Measurements from ENCODE around the gene FXYD6. TPM values are rescaled to one million over a fixed set of nuclear protein-coding genes. Genes with fewer than 3 reads are reported as not detected.

The FXYD6 gene
- total RNA-seq, 2 experiments from 2014 or later: not detected

GRCh38 chr11:117826832-117827231 lies 49.6 kb downstream of the FXYD6 start:
- H3K79me2 ChIP-seq (ENCODE audit: insufficient read depth, low read depth, low read length): no peaks in the 10 kb centered on the region
- ChIA-PET POLR2A (no interaction called here), CTCF (ENCODE audit: unreplicated experiment) (no interaction called here)
- no peaks in the 10 kb centered on the region for H3K4me1 ChIP-seq (ENCODE audit: insufficient read depth, low read length, poor library complexity, severe bottlenecking)
- H3K27ac ChIP-seq (ENCODE audit: low read depth, low read length, poor library complexity, severe bottlenecking): no peak overlapping the region
- H3K4me3 ChIP-seq (ENCODE audit: low read depth, low read length, poor library complexity, severe bottlenecking): no peak overlapping the region
- no peak for DNase-seq (ENCODE audit: low spot score)
- no peaks in the 10 kb centered on the region for H3K9me3 ChIP-seq (ENCODE audit: low read length)
- H3K36me3 ChIP-seq (ENCODE audit: insufficient read depth, low read length): no peaks in the 10 kb centered on the region
- no peaks in the 10 kb centered on the region for H4K20me1 ChIP-seq (ENCODE audit: insufficient read depth, low read length)
- TF ChIP-seq CTCF (conservative IDR thresholded peaks at IDR 0.05; ENCODE audit: low read length): no peak
- TF ChIP-seq EZH2phosphoT487 (IDR thresholded peaks at IDR 0.05; ENCODE audit: borderline replicate concordance, low read depth, low read length): no peak
- intact Hi-C loops (cut with micrococcal nuclease; ENCODE audit: unreplicated experiment): no loop called here
- no TSS peak for BruUV-seq (replicated peaks)
- no peak overlapping the region for H3K4me2 ChIP-seq (ENCODE audit: low read length)
- no peak overlapping the region for H2AFZ ChIP-seq (ENCODE audit: low read length)
- no peaks in the 10 kb centered on the region for H3K9me2 ChIP-seq (ENCODE audit: insufficient read depth, low read length)

GRCh38 chr11:117826190-117826570 lies 50.3 kb downstream of the FXYD6 start:
- DNase-seq (ENCODE audit: low spot score): no peak
- Histone ChIP-seq H3K9me3 (ENCODE audit: low read length) (no peaks in the 10 kb centered on the region), H3K4me1 (ENCODE audit: insufficient read depth, low read length, poor library complexity, severe bottlenecking) (no peaks in the 10 kb centered on the region), H2AFZ (ENCODE audit: low read length) (no peak overlapping the region), H4K20me1 (ENCODE audit: insufficient read depth, low read length) (no peaks in the 10 kb centered on the region), H3K79me2 (ENCODE audit: insufficient read depth, low read depth, low read length) (no peaks in the 10 kb centered on the region), H3K27ac (ENCODE audit: low read depth, low read length, poor library complexity, severe bottlenecking) (no peak overlapping the region), H3K4me3 (ENCODE audit: low read depth, low read length, poor library complexity, severe bottlenecking) (no peak overlapping the region), H3K9me2 (ENCODE audit: insufficient read depth, low read length) (no peaks in the 10 kb centered on the region), H3K4me2 (ENCODE audit: low read length) (no peak overlapping the region), H3K36me3 (ENCODE audit: insufficient read depth, low read length) (no peaks in the 10 kb centered on the region)
- TF ChIP-seq CTCF (conservative IDR thresholded peaks at IDR 0.05; ENCODE audit: low read length): no peak
- no peak for TF ChIP-seq EZH2phosphoT487 (IDR thresholded peaks at IDR 0.05; ENCODE audit: borderline replicate concordance, low read depth, low read length)
- ChIA-PET CTCF (ENCODE audit: unreplicated experiment) (no interaction called here), POLR2A (no interaction called here)
- no TSS peak for BruUV-seq (replicated peaks)
- intact Hi-C loops (cut with micrococcal nuclease; ENCODE audit: unreplicated experiment): no loop called here

- intact Hi-C loops (cut with micrococcal nuclease; ENCODE audit: unreplicated experiment): no loop called here
- no peak overlapping the region for H2AFZ ChIP-seq (ENCODE audit: low read length)
- H3K27ac ChIP-seq (ENCODE audit: low read depth, low read length, poor library complexity, severe bottlenecking): no peak overlapping the region
- no TSS peak for BruUV-seq (replicated peaks)
- H3K79me2 ChIP-seq (ENCODE audit: insufficient read depth, low read depth, low read length): no peaks in the 10 kb centered on the region
- TF ChIP-seq CTCF (conservative IDR thresholded peaks at IDR 0.05; ENCODE audit: low read length) (no peak), EZH2phosphoT487 (IDR thresholded peaks at IDR 0.05; ENCODE audit: borderline replicate concordance, low read depth, low read length) (no peak)
- H3K4me1 ChIP-seq (ENCODE audit: insufficient read depth, low read length, poor library complexity, severe bottlenecking): no peaks in the 10 kb centered on the region
- POLR2A ChIA-PET: no interaction called here
- CTCF ChIA-PET (ENCODE audit: unreplicated experiment): interaction anchor here (1.1 kb wide), 1 partner anchor 10 kb away, joined by 3 read pairs; no protein-coding TSS in a partner anchor
- H3K9me3 ChIP-seq (ENCODE audit: low read length): no peaks in the 10 kb centered on the region
- H3K9me2 ChIP-seq (ENCODE audit: insufficient read depth, low read length): no peaks in the 10 kb centered on the region
- H3K4me2 ChIP-seq (ENCODE audit: low read length): no peak overlapping the region
- no peaks in the 10 kb centered on the region for H4K20me1 ChIP-seq (ENCODE audit: insufficient read depth, low read length)
- H3K36me3 ChIP-seq (ENCODE audit: insufficient read depth, low read length): no peaks in the 10 kb centered on the region
- DNase-seq (ENCODE audit: low spot score): no peak
- no peak overlapping the region for H3K4me3 ChIP-seq (ENCODE audit: low read depth, low read length, poor library complexity, severe bottlenecking)
These were observed 50.8 kb downstream of the FXYD6 start for GRCh38 chr11:117825538-117826189.

Measured in OCI-LY7 (cell line).